ENCODE measurements around the gene NDUFB10. TPM values are rescaled to one million over a fixed set of nuclear protein-coding genes. Genes with fewer than 3 reads are reported as not detected.
A peak's percentile ranks its signal among the peaks of the same experiment; 100 is the strongest.
"Not testable (repeated sequence)": the region's sequence is repeated elsewhere in the genome, so short reads cannot be mapped to it uniquely, and the experiment has no call there.

NDUFB10 gene
- 234 and 241 TPM in 2 replicates for total RNA-seq (2014; rRNA removed; shearing (Covaris generic))
- 226 and 336 TPM in 2 replicates for polyA plus RNA-seq (2015; cell fraction: cytosol; rRNA removed)
- polyA plus RNA-seq (2015; cell fraction: nucleus; rRNA removed) = 29.7 and 42.6 TPM in 2 replicates

GRCh38 chr16:1959269-1960039 lies at the start of gene NDUFB10:
NDUFB10 (plus strand) TSS chr16:1959538; CDS start chr16:1959625, 87 bp downstream.
- in situ Hi-C loops (cut with HindIII; ENCODE audit: low pct_unique_long_range_greater_than_20kb, low sequenced_read_pairs) = no loop called here
- peak; percentile 89 for DNase-seq (ENCODE audit: low read depth, low spot score)

- in situ Hi-C loops (cut with HindIII; ENCODE audit: low pct_unique_long_range_greater_than_20kb, low sequenced_read_pairs) = no loop called here
- no peak for DNase-seq (ENCODE audit: low read depth, low spot score)
These were observed 49.6 kb upstream of the NDUFB10 start for GRCh38 chr16:1909561-1910231.

GRCh38 chr16:1911467-1912214 lies 47.7 kb upstream of the NDUFB10 start:
- no peak for DNase-seq (ENCODE audit: low read depth, low spot score)
- in situ Hi-C loops (cut with HindIII; ENCODE audit: low pct_unique_long_range_greater_than_20kb, low sequenced_read_pairs) = no loop called here

- in situ Hi-C loops (cut with HindIII; ENCODE audit: low pct_unique_long_range_greater_than_20kb, low sequenced_read_pairs) = no loop called here
- DNase-seq (ENCODE audit: low read depth, low spot score) = no peak
These were observed 47.2 kb upstream of the NDUFB10 start for GRCh38 chr16:1912215-1912543.

- in situ Hi-C loops (cut with HindIII; ENCODE audit: low pct_unique_long_range_greater_than_20kb, low sequenced_read_pairs) = no loop called here
- DNase-seq (ENCODE audit: low read depth, low spot score) = no peak
These were observed 45.8 kb upstream of the NDUFB10 start for GRCh38 chr16:1913327-1914083.

GRCh38 chr16:1914084-1914608 lies 45.2 kb upstream of the NDUFB10 start:
- in situ Hi-C loops (cut with HindIII; ENCODE audit: low pct_unique_long_range_greater_than_20kb, low sequenced_read_pairs) = no loop called here
- DNase-seq (ENCODE audit: low read depth, low spot score) = no peak

GRCh38 chr16:1914988-1915387 lies 44.4 kb upstream of the NDUFB10 start:
- DNase-seq (ENCODE audit: low read depth, low spot score) = no peak
- in situ Hi-C loops (cut with HindIII; ENCODE audit: low pct_unique_long_range_greater_than_20kb, low sequenced_read_pairs) = no loop called here

- in situ Hi-C loops (cut with HindIII; ENCODE audit: low pct_unique_long_range_greater_than_20kb, low sequenced_read_pairs) = no loop called here
- no peak for DNase-seq (ENCODE audit: low read depth, low spot score)
These were observed 43.4 kb upstream of the NDUFB10 start for GRCh38 chr16:1915732-1916639.

- DNase-seq (ENCODE audit: low read depth, low spot score) = no peak
- in situ Hi-C loops (cut with HindIII; ENCODE audit: low pct_unique_long_range_greater_than_20kb, low sequenced_read_pairs) = no loop called here
These were observed 42.7 kb upstream of the NDUFB10 start for GRCh38 chr16:1916640-1916990.

- DNase-seq (ENCODE audit: low read depth, low spot score) = no peak
- in situ Hi-C loops (cut with HindIII; ENCODE audit: low pct_unique_long_range_greater_than_20kb, low sequenced_read_pairs) = no loop called here
These were observed 42.2 kb upstream of the NDUFB10 start for GRCh38 chr16:1917056-1917664.

- in situ Hi-C loops (cut with HindIII; ENCODE audit: low pct_unique_long_range_greater_than_20kb, low sequenced_read_pairs) = no loop called here
These were observed 41.5 kb upstream of the NDUFB10 start for GRCh38 chr16:1917665-1918350.

GRCh38 chr16:1918351-1919326 lies 40.7 kb upstream of the NDUFB10 start, which contains the start of gene HS3ST6:
HS3ST6 (minus strand) TSS chr16:1918415; CDS start chr16:1918323, 92 bp downstream.
- in situ Hi-C loops (cut with HindIII; ENCODE audit: low pct_unique_long_range_greater_than_20kb, low sequenced_read_pairs) = no loop called here
- DNase-seq (ENCODE audit: low read depth, low spot score) = no peak

More at GRCh38 chr16:1917665-1918350, 41.5 kb upstream of the NDUFB10 start:
- DNase-seq (ENCODE audit: low read depth, low spot score) = no peak

- no peak for DNase-seq (ENCODE audit: low read depth, low spot score)
- in situ Hi-C loops (cut with HindIII; ENCODE audit: low pct_unique_long_range_greater_than_20kb, low sequenced_read_pairs) = no loop called here
These were observed 39.9 kb upstream of the NDUFB10 start for GRCh38 chr16:1919327-1919998.

- DNase-seq (ENCODE audit: low read depth, low spot score); in situ Hi-C loops (cut with HindIII; ENCODE audit: low pct_unique_long_range_greater_than_20kb, low sequenced_read_pairs): not testable (repeated sequence)
These were observed 39.2 kb upstream of the NDUFB10 start for GRCh38 chr16:1920122-1920521.
